CD4-positive, alpha-beta T cell treated with Interferon gamma for 1 hour (primary cell): ENCODE data around the gene GRHL3.

Source experiments
- DNase-seq: peaks from one replicate; pipeline ENCODE4 v3.0.0-alpha.2; 2020

Gene GRHL3

GRCh38 chr1:24403806-24404205 lies 84.6 kb downstream of the GRHL3 start:
- DNase-seq, result no peak
